WI38 (cell line): ENCODE measurements around the gene H2AZ1.

Source experiments
- H3K4me3 ChIP-seq: 2 replicates; pipeline ENCODE4 v1.5.1; 2011; ENCODE audit warnings: low read depth, mild to moderate bottlenecking, control low read depth, low read length
- CTCF ChIP-seq: IDR thresholded peaks from 2 replicates; pipeline ENCODE4 v1.5.1; 2012; ENCODE audit warnings: low read depth, mild to moderate bottlenecking, control low read depth, low read length

The H2AZ1 gene

GRCh38 chr4:99979872-99980271, 29.8 kb upstream of the H2AZ1 start:
- no peak overlapping the region for H3K4me3 ChIP-seq
- TF ChIP-seq CTCF, result no peak

GRCh38 chr4:99971453-99972111, 21.5 kb upstream of the H2AZ1 start:
- TF ChIP-seq CTCF, result no peak
- no peak overlapping the region for H3K4me3 ChIP-seq

GRCh38 chr4:99968330-99968729, 18.3 kb upstream of the H2AZ1 start:
- H3K4me3 ChIP-seq, result no peak overlapping the region
- no peak for TF ChIP-seq CTCF

- H3K4me3 ChIP-seq, result no peak overlapping the region
- TF ChIP-seq CTCF, result no peak
Observed at GRCh38 chr4:99966692-99967091, 16.6 kb upstream of the H2AZ1 start.

GRCh38 chr4:99965674-99966350, 15.7 kb upstream of the H2AZ1 start:
- no peak for TF ChIP-seq CTCF
- no peak overlapping the region for H3K4me3 ChIP-seq

GRCh38 chr4:99965173-99965572, 15.1 kb upstream of the H2AZ1 start:
- TF ChIP-seq CTCF, result no peak
- H3K4me3 ChIP-seq, result no peak overlapping the region

- TF ChIP-seq CTCF, result no peak
- no peak overlapping the region for H3K4me3 ChIP-seq
Observed at GRCh38 chr4:99961711-99962110, 11.6 kb upstream of the H2AZ1 start.
